K562 (cell line): ENCODE data around the gene USP5. TPM values are rescaled to one million over a fixed set of nuclear protein-coding genes. Genes with fewer than 3 reads are reported as not detected.

ENCODE experiments used
- ARNT ChIP-seq, 2 experiments: fragments of 450-650 bp; IDR thresholded peaks; 2 replicates each; pipeline ENCODE4 v1.6.1; 2016; ENCODE audit warnings: mild to moderate bottlenecking in 1 of 2
- CAMTA2 ChIP-seq: fragments of 250-450 bp; sonication (Bioruptor Pico); conservative IDR thresholded peaks from 2 replicates; pipeline ENCODE4 v1.5.1; 2022
- CHAMP1 ChIP-seq: fragments of 450-650 bp; IDR thresholded peaks from 2 replicates; pipeline ENCODE4 v1.6.1; 2016; ENCODE audit warnings: mild to moderate bottlenecking
- ELF1 ChIP-seq: fragments of 200-800 bp; sonication (Bioruptor generic); IDR thresholded peaks from 2 replicates; pipeline ENCODE4 v1.6.1; 2016; ENCODE audit warnings: missing genetic modification characterization, missing compliant biosample characterization
- EWSR1 ChIP-seq: fragments of 450-650 bp; IDR thresholded peaks from 2 replicates; pipeline ENCODE4 v1.6.1; 2018; ENCODE audit warnings: borderline replicate concordance, mild to moderate bottlenecking, low read depth, moderate library complexity; ENCODE audit not compliant: partially characterized antibody
- FOXA3 ChIP-seq, 2 experiments: fragments of 450-650 bp in 1 of 2; sonication (generic) in 1 of 2; formaldehyde crosslinking; IDR thresholded peaks in 1 of 2; conservative IDR thresholded peaks in 1 of 2; 2 replicates each; pipeline versions ENCODE4 v1.4.0 to v1.8.0; 2020 to 2022; ENCODE audit warnings: mild to moderate bottlenecking in 2 of 2, missing genetic modification reagents in 1 of 2
- MEIS2 ChIP-seq: fragments of 450-650 bp; IDR thresholded peaks from 2 replicates; pipeline ENCODE4 v1.6.1; 2014; ENCODE audit warnings: mild to moderate bottlenecking; ENCODE audit not compliant: partially characterized antibody
- NR2F6 ChIP-seq: fragments of 450-650 bp; formaldehyde crosslinking; IDR thresholded peaks from 2 replicates; pipeline ENCODE4 v1.4.0; 2020; ENCODE audit warnings: mild to moderate bottlenecking
- RHOXF2B ChIP-seq: fragments of 250-450 bp; sonication (Bioruptor Pico); conservative IDR thresholded peaks from 2 replicates; pipeline ENCODE4 v1.5.1; 2021
- SIN3B ChIP-seq: fragments of 450-650 bp; IDR thresholded peaks from 2 replicates; pipeline ENCODE4 v1.6.1; 2017; ENCODE audit warnings: low read depth, mild to moderate bottlenecking, moderate library complexity
- SMC3 ChIP-seq: conservative IDR thresholded peaks from 2 replicates; pipeline ENCODE4 v1.6.1; 2011; ENCODE audit warnings: low read depth, low read length, improper control_type of control experiment; ENCODE audit not compliant: insufficient read depth
- ZBTB43 ChIP-seq: sonication (generic); formaldehyde crosslinking; IDR thresholded peaks from 2 replicates; pipeline ENCODE4 v1.8.0; 2023; ENCODE audit warnings: mild to moderate bottlenecking, missing genetic modification reagents
- ZFP1 ChIP-seq: fragments of 450-650 bp; formaldehyde crosslinking; IDR thresholded peaks from 2 replicates; pipeline ENCODE4 v1.4.0; 2020; ENCODE audit warnings: mild to moderate bottlenecking, mixed read lengths
- ZFPM2 ChIP-seq: fragments of 250-450 bp; sonication (Bioruptor Pico); IDR thresholded peaks from 2 replicates; pipeline ENCODE4 v1.5.1; 2022; ENCODE audit warnings: mild to moderate bottlenecking
- ZNF124 ChIP-seq: sonication (generic); formaldehyde crosslinking; IDR thresholded peaks from 2 replicates; pipeline ENCODE4 v1.8.1; 2022; ENCODE audit warnings: missing genetic modification reagents
- ZNF445 ChIP-seq: fragments of 250-450 bp; sonication (Bioruptor Pico); IDR thresholded peaks from 2 replicates; pipeline ENCODE4 v1.4.0; 2020; ENCODE audit warnings: low read depth, mild to moderate bottlenecking, moderate library complexity
- ZNF696 ChIP-seq: fragments of 250-450 bp; sonication (Bioruptor Pico); conservative IDR thresholded peaks from 2 replicates; pipeline ENCODE4 v1.4.0; 2020; ENCODE audit warnings: mild to moderate bottlenecking, moderate library complexity
- ZNF764 ChIP-seq: fragments of 250-450 bp; sonication (Bioruptor Pico); IDR thresholded peaks from 2 replicates; pipeline ENCODE4 v1.4.0; 2020; ENCODE audit warnings: low read depth, mild to moderate bottlenecking, moderate library complexity
- polyA plus RNA-seq, 8 experiments: library from polyadenylated mRNA; depleted of rRNA in 4 of 8; stranded (reverse) in 5 of 8; unstranded in 3 of 8; fragments of >200 nt; fragmentation: Nextera tagmentation in 2 of 8; fragmentation: Illumina TruSeq in 1 of 8; extraction: Ambion mirVana in 2 of 8; extraction: Trizol in 1 of 8; gene quantifications; 2 replicates each; pipeline versions ENCODE4 v1.2.1 to v1.2.3, GENCODE V29; 2011 to 2014; ENCODE audit warnings: inconsistent platforms in 1 of 8, missing spikeins in 1 of 8
- total RNA-seq, 7 experiments: library from RNA; depleted of rRNA in 6 of 7; stranded (reverse); fragments of >200 nt in 6 of 7; fragmentation: Illumina TruSeq in 2 of 7; extraction: Trizol in 2 of 7; gene quantifications; 2 replicates each; pipeline versions ENCODE4 v1.2.1 to v1.2.3, GENCODE V29; 2011 to 2021; ENCODE audit warnings: low replicate concordance in 1 of 7
- TF ChIP-seq, protein P1 (sequence below), 3 experiments: IDR thresholded peaks in 2 of 3; conservative IDR thresholded peaks in 1 of 3; 2 replicates each; pipeline ENCODE4 v1.5.1; 2011 to 2012; ENCODE audit warnings: low read length in 3 of 3, mild to moderate bottlenecking in 3 of 3, control low read depth in 2 of 3, improper control_type of control experiment in 1 of 3, inconsistent platforms in 1 of 3, low read depth in 1 of 3, mixed read lengths in 1 of 3, moderate library complexity in 1 of 3; ENCODE audit not compliant: insufficient read depth in 2 of 3
- TF ChIP-seq, protein P2 (sequence below): conservative IDR thresholded peaks from 2 replicates; pipeline ENCODE4 v1.6.1; 2011; ENCODE audit warnings: low read depth, mild to moderate bottlenecking, low read length; ENCODE audit not compliant: control insufficient read depth

USP5 gene
- total and polyA plus RNA-seq, 9 of the 15 experiments (the other 6 are each of a cell fraction or from before 2014, with no cell fraction given) = 1.4 to 107 (median 48.6) TPM

DNA sequence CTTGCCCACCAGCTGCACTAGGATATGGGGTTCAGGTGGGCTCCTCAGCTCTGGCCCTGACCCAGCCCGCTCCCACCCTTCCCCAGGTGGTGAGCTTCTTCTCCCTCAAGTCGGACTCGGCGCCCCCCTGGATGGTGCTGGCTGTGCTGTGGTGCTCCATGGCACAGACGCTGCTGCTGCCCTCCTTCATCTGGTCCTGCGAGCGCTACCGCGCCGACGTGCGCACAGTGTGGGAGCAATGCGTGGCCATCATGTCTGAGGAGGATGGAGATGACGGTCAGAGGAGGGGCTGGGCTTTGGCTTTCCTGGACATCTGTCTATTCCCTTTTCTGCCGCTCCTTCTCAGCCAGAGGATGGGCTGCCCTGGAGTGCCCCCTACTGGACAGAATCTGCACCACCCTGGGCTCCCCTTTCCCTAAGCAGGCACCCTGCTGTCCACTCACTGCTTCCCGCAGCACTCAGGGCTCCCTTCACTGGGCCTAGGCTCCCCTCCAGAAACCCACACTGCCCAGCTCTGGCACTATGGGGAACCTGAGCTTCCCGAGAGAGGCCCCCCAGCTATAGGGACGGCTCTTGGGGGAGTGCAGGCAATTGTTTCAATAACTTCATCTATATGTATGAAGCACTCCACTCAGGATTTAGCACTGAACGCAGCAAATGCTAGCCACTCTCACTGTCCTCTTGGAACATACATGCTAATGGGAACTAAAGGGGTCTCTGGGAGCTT is 26.4 kb upstream of the USP5 start (continued):
- TF ChIP-seq SMC3 = peak; percentile 73
- TF ChIP-seq CAMTA2 = no peak
- no peak for TF ChIP-seq ZNF445 (CRISPR knock-in tag)
- no peak for TF ChIP-seq EWSR1
- no peak for TF ChIP-seq ZBTB43 (CRISPR knock-in tag)
- TF ChIP-seq CHAMP1 = no peak
- no peak for TF ChIP-seq FOXA3 (CRISPR knock-in tag; conservative IDR thresholded peaks at IDR 0.05 in 1 of 2, IDR thresholded peaks at IDR 0.05 in 1 of 2)
- no peak for TF ChIP-seq ZFPM2 (CRISPR knock-in tag)
- TF ChIP-seq, protein P1, sequence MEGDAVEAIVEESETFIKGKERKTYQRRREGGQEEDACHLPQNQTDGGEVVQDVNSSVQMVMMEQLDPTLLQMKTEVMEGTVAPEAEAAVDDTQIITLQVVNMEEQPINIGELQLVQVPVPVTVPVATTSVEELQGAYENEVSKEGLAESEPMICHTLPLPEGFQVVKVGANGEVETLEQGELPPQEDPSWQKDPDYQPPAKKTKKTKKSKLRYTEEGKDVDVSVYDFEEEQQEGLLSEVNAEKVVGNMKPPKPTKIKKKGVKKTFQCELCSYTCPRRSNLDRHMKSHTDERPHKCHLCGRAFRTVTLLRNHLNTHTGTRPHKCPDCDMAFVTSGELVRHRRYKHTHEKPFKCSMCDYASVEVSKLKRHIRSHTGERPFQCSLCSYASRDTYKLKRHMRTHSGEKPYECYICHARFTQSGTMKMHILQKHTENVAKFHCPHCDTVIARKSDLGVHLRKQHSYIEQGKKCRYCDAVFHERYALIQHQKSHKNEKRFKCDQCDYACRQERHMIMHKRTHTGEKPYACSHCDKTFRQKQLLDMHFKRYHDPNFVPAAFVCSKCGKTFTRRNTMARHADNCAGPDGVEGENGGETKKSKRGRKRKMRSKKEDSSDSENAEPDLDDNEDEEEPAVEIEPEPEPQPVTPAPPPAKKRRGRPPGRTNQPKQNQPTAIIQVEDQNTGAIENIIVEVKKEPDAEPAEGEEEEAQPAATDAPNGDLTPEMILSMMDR (IDR thresholded peaks at IDR 0.05 in 2 of 3, conservative IDR thresholded peaks at IDR 0.05 in 1 of 3; ENCODE audit: insufficient read depth in 2 of 3, low read depth in 1 of 3, low read length in 3 of 3) = peak; percentile 89 to 91 (median 90)
- no peak for TF ChIP-seq ELF1 (tag)
- TF ChIP-seq ZFP1 = no peak
- TF ChIP-seq SIN3B = no peak
- TF ChIP-seq ZNF764 (CRISPR knock-in tag) = no peak
- TF ChIP-seq, protein P2, sequence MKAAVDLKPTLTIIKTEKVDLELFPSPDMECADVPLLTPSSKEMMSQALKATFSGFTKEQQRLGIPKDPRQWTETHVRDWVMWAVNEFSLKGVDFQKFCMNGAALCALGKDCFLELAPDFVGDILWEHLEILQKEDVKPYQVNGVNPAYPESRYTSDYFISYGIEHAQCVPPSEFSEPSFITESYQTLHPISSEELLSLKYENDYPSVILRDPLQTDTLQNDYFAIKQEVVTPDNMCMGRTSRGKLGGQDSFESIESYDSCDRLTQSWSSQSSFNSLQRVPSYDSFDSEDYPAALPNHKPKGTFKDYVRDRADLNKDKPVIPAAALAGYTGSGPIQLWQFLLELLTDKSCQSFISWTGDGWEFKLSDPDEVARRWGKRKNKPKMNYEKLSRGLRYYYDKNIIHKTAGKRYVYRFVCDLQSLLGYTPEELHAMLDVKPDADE = no peak
- TF ChIP-seq ZNF124 = no peak
- no peak for TF ChIP-seq NR2F6 (CRISPR knock-in tag)
- no peak for TF ChIP-seq ARNT (IDR thresholded peaks at IDR 0.05)
- TF ChIP-seq RHOXF2B (CRISPR knock-in tag) = no peak
- no peak for TF ChIP-seq MEIS2
- no peak for TF ChIP-seq ZNF696
